Stimulated activated naive B cell treated with anti-CD40 and anti-IgM and Interleukin-4, amounts not matched to agents 10 μg/mL and 1 μg/mL and 100 μg/mL, for 72 hours (primary cell): ENCODE measurements around the gene POLR2E.
"Not testable (repeated sequence)": the region's sequence is repeated elsewhere in the genome, so short reads cannot be mapped to it uniquely, and the experiment has no call there.

Source experiments
- ATAC-seq, 2 donors: fragments of 150-1000 bp; cut with Tn5 transposase; replicated peaks; 2 replicates each; pipeline ENCODE4 v1.10.0; 2021; ENCODE audit warnings: moderate library complexity in 1 of 2
- DNase-seq: peaks from one replicate; pipeline ENCODE4 v3.0.0; 2021
- H3K27ac Mint-ChIP-seq: one replicate; pipeline ENCODE4 v1.8.0; 2022; ENCODE audit warnings: mild to moderate bottlenecking, mixed read lengths
- H3K27me3 Mint-ChIP-seq, 2 donors: one replicate each; pipeline ENCODE4 v1.8.0; 2022; ENCODE audit warnings: mixed read lengths in 2 of 2
- H3K36me3 Mint-ChIP-seq, 2 donors: one replicate each; pipeline ENCODE4 v1.8.0; 2022; ENCODE audit warnings: mixed read lengths in 2 of 2, mild to moderate bottlenecking in 1 of 2
- H3K4me1 Mint-ChIP-seq, 2 donors: one replicate each; pipeline ENCODE4 v1.8.0; 2022; ENCODE audit warnings: mixed read lengths in 2 of 2, mild to moderate bottlenecking in 1 of 2
- H3K4me3 Mint-ChIP-seq, 2 donors: one replicate each; pipeline ENCODE4 v1.8.0; 2022; ENCODE audit warnings: mild to moderate bottlenecking in 2 of 2, mixed read lengths in 2 of 2, moderate library complexity in 1 of 2
- H3K9me3 Mint-ChIP-seq, 2 donors: one replicate each; pipeline ENCODE4 v1.8.0; 2022; ENCODE audit warnings: mixed read lengths in 2 of 2, mild to moderate bottlenecking in 1 of 2

Gene POLR2E

DNA sequence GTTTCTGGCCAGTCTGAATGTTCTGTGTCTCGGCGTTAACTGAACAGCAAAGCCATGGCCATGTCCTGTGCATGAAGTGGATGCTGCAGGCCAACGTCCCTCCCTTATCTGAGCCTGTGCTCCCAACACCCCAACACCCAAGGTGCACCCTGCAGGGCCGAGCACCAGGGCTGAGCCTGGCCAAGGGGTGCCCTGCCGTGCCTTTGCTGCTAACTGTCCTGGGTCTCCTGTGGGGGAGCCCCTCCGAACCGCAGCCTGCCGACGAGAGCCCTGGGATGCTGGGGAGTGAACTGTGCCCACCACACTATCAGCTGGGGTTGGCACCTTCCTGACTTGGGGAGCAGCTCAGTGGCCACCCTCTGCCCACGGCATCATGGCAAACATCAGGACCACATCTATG lies 26.2 kb upstream of the POLR2E start:
- Mint-ChIP-seq H3K27ac (no peak overlapping the region), H3K4me1 (peaks cover 0 to 2% of the 10 kb centered on the region in 2 donors), H3K36me3 (peaks cover 39 to 62% of the 10 kb centered on the region in 2 donors), H3K9me3 (no peaks in the 10 kb centered on the region), H3K4me3 (no peak overlapping the region), H3K27me3 (no peaks in the 10 kb centered on the region)
- ATAC-seq (no peak), DNase-seq (no peak)

GRCh38 chr19:1119475-1120217 lies 24.5 kb upstream of the POLR2E start:
- no peak for DNase-seq
- no peak overlapping the region for H3K27ac Mint-ChIP-seq
- peaks cover 40 to 59% of the 10 kb centered on the region in 2 donors for H3K36me3 Mint-ChIP-seq

GRCh38 chr19:1118999-1119398 lies 23.8 kb upstream of the POLR2E start:
- Mint-ChIP-seq H3K27ac (no peak overlapping the region), H3K4me1 (peaks cover 0 to 2% of the 10 kb centered on the region in 2 donors), H3K36me3 (peaks cover 41 to 55% of the 10 kb centered on the region in 2 donors), H3K4me3 (no peak overlapping the region), H3K9me3 (no peaks in the 10 kb centered on the region), H3K27me3 (no peaks in the 10 kb centered on the region)
- no peak for DNase-seq
- no peak for ATAC-seq

More at GRCh38 chr19:1119475-1120217, 24.5 kb upstream of the POLR2E start:
- ATAC-seq = no peak
- no peak overlapping the region for H3K4me3 Mint-ChIP-seq
- H3K4me1 Mint-ChIP-seq = peaks cover 0 to 2% of the 10 kb centered on the region in 2 donors
- no peaks in the 10 kb centered on the region for H3K9me3 Mint-ChIP-seq
- H3K27me3 Mint-ChIP-seq = no peaks in the 10 kb centered on the region

- no peak overlapping the region for H3K4me3 Mint-ChIP-seq
- H3K36me3 Mint-ChIP-seq = peaks cover 37 to 45% of the 10 kb centered on the region in 2 donors
- no peak overlapping the region for H3K27ac Mint-ChIP-seq
- ATAC-seq = no peak
- H3K27me3 Mint-ChIP-seq = no peaks in the 10 kb centered on the region
- no peak for DNase-seq
- H3K4me1 Mint-ChIP-seq = peaks cover 1 to 9% of the 10 kb centered on the region in 2 donors
- no peaks in the 10 kb centered on the region for H3K9me3 Mint-ChIP-seq
Measured at GRCh38 chr19:1117654-1118053, 22.5 kb upstream of the POLR2E start.

- ATAC-seq (no peak), DNase-seq (no peak)
- Mint-ChIP-seq H3K27me3 (no peaks in the 10 kb centered on the region), H3K27ac (no peak overlapping the region), H3K9me3 (no peaks in the 10 kb centered on the region), H3K4me1 (peaks cover 1 to 9% of the 10 kb centered on the region in 2 donors), H3K4me3 (no peak overlapping the region), H3K36me3 (peaks cover 37 to 41% of the 10 kb centered on the region in 2 donors)
Measured at GRCh38 chr19:1116726-1117581, 21.8 kb upstream of the POLR2E start.

DNA sequence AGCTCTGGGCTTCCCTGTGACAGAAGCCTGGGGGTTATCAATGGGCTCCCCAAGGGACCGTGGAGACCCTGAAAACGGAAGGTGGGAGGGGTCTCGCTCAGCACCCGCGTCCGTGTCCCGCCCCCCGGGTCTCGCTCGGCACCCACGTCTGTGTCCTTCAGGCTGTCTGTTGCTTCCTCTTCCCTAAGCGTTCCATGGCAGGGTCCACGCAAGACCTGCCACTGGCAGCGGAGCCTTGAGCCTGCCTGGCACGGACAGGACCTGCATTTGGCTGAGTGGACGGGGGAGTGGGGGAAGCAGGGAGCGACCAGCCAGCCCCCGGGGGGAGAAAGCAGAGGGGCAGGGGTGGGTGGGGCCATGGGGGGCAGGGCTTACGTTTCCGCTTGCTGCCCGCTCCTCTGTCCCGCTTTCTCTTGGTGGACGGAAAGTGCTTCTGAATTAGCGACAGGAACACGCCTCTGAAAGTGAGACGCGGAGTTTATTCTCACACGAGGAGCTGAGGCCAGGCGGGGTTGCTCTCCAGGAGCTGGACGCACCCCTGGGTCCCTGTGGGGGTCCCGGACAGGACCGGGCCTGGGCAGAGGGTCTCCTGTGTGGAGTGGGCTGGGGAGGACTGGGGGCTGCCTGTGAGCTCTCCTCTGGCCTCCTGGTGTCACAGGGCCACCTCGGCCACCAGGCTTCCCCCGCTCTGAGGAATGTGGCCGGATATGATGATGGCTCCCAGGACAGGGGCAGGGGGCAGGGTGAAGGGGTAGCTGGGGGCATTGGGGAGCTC lies 20.7 kb upstream of the POLR2E start:
- Mint-ChIP-seq H3K4me1 (peaks cover 1 to 9% of the 10 kb centered on the region in 2 donors), H3K36me3 (peaks cover 30 to 32% of the 10 kb centered on the region in 2 donors), H3K9me3 (no peaks in the 10 kb centered on the region), H3K4me3 (no peak overlapping the region), H3K27me3 (no peaks in the 10 kb centered on the region), H3K27ac (no peak overlapping the region)
- no peak for DNase-seq
- no peak for ATAC-seq

GRCh38 chr19:1114728-1115127 lies 19.6 kb upstream of the POLR2E start:
- ATAC-seq, H3K4me3 Mint-ChIP-seq: not testable (repeated sequence)
- peaks cover 21 to 25% of the 10 kb centered on the region in 2 donors for H3K36me3 Mint-ChIP-seq

DNA sequence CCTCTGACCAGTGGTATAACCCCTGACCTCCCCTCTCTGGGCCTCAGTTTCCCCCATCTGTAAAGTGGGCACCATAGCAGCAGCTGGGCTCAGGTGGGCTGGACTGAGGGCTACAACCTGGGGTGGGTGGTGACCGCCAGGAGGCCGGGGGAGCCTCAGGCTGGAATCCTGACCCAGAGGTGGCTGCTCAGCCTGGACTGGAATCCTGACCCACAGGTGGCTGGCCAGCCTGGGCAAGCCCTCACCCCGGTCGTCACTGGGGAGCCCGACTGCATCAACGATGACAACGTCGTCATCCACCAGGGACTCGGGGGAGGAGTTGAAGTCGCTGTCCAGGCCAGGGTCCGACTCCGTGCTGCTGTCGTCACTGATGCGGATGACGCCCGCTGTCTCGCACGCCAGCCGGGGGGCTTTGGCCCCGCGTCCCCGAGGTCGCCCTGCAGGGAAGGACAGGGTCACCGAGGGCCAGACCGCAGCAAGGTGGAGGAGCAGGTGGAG lies 18.9 kb upstream of the POLR2E start:
- no peak for ATAC-seq
- peaks cover 1 to 9% of the 10 kb centered on the region in 2 donors for H3K4me1 Mint-ChIP-seq

More at GRCh38 chr19:1114728-1115127, 19.6 kb upstream of the POLR2E start:
- not testable (repeated sequence) for H3K27ac Mint-ChIP-seq, H3K9me3 Mint-ChIP-seq, H3K27me3 Mint-ChIP-seq, H3K4me1 Mint-ChIP-seq, DNase-seq

GRCh38 chr19:1113030-1113985 lies 18.1 kb upstream of the POLR2E start:
- ATAC-seq (peak; percentile 86 to 91), DNase-seq (peak; percentile 73)
- peaks cover 1 to 9% of the 10 kb centered on the region in 2 donors for H3K4me1 Mint-ChIP-seq
- no peak overlapping the region for H3K4me3 Mint-ChIP-seq
- H3K27ac Mint-ChIP-seq = peak overlapping the region; percentile 47
- H3K36me3 Mint-ChIP-seq = peaks cover 11 to 20% of the 10 kb centered on the region in 2 donors
- H3K9me3 Mint-ChIP-seq = no peaks in the 10 kb centered on the region
- H3K27me3 Mint-ChIP-seq = no peaks in the 10 kb centered on the region

More for the DNA sequence above, 18.9 kb upstream of the POLR2E start:
- H3K27ac Mint-ChIP-seq = no peak overlapping the region
- DNase-seq = no peak
- peaks cover 19 to 23% of the 10 kb centered on the region in 2 donors for H3K36me3 Mint-ChIP-seq
- H3K9me3 Mint-ChIP-seq = no peaks in the 10 kb centered on the region
- no peaks in the 10 kb centered on the region for H3K27me3 Mint-ChIP-seq
- H3K4me3 Mint-ChIP-seq = no peak overlapping the region

DNA sequence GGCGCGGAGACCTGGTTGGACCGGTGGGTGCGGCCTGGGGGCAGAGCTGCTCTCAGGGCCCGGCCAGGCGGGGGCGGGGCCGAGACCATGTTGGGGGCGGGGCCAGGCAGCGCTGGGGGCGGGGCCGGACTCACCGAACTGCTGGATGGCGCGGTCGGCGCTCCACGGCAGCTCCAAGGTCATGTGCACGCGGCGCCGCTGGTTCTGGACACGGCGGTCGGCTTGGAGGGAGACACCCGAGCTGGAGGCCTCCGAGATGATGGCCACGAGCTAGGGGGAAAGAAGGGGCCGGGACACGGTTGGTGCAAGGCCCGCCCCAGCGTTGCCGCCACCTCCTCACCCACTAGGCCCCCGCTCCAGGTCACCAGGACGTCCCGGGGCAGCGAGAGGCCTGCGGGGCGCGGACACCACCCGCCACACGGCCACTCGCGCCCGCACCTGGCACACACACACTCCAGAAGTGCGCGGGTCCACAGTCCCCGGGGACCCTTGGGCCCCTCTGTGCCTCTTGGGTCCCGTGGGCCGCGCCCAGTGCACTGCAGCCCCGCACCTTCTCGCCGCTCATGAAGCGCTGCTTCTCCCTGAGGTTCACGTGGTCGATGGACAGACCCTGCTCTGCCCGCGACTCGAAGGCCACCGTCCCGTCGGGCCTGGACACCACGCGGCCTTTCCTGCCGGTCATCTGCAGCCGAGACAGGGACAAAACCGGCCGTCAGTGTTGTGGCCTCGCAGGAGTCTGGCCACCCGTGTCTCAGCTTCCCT lies 17.3 kb upstream of the POLR2E start:
- DNase-seq (no peak), ATAC-seq (no peak)
- H3K36me3 Mint-ChIP-seq = peaks cover 3 to 20% of the 10 kb centered on the region in 2 donors
- H3K9me3 Mint-ChIP-seq = no peaks in the 10 kb centered on the region
- H3K4me3 Mint-ChIP-seq = no peak overlapping the region
- H3K27me3 Mint-ChIP-seq = no peaks in the 10 kb centered on the region
- H3K4me1 Mint-ChIP-seq = peaks cover 1 to 9% of the 10 kb centered on the region in 2 donors
- no peak overlapping the region for H3K27ac Mint-ChIP-seq

DNA sequence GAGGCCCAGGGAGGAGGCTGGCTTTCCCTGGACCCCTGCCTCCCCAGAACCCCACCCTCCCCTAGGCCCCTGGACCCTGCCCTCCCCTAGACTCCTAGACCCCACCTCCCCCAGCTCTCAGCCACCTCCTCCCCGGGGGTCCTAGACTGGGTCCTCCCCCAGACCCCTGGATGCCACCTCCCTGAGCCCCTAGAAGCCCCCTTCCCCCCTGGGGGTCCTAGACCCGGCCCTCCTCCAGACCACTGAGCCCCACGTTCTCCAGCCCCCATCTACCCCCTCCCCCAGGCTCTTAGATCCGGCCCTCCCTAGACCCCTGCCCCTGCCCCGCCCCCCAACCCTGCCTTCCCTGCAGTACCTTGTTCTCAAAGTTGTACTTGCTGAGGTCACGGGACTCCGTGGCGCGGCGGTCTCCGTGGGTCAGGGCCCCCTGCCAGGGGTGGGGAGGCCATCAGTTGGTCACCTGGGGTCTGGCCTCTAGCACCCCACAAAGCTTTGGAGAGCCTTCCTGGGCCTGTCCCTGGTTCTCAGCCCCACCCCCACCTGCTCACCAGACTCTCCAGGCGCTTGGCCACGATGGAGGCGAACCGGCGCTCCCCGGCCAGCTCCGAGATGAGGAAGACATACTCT lies 16.6 kb upstream of the POLR2E start:
- no peak overlapping the region for H3K4me3 Mint-ChIP-seq
- no peaks in the 10 kb centered on the region for H3K9me3 Mint-ChIP-seq
- peaks cover 1 to 15% of the 10 kb centered on the region in 2 donors for H3K4me1 Mint-ChIP-seq
- ATAC-seq (no peak), DNase-seq (no peak)
- H3K36me3 Mint-ChIP-seq = peaks cover 3 to 21% of the 10 kb centered on the region in 2 donors
- H3K27ac Mint-ChIP-seq = peak overlapping the region; percentile 31
- H3K27me3 Mint-ChIP-seq = no peaks in the 10 kb centered on the region
